ENCODE data around the gene RBSN.

GRCh38 chr3:15033103-15033502, 65.8 kb downstream of the RBSN start:
- TF ChIP-seq, protein P1, sequence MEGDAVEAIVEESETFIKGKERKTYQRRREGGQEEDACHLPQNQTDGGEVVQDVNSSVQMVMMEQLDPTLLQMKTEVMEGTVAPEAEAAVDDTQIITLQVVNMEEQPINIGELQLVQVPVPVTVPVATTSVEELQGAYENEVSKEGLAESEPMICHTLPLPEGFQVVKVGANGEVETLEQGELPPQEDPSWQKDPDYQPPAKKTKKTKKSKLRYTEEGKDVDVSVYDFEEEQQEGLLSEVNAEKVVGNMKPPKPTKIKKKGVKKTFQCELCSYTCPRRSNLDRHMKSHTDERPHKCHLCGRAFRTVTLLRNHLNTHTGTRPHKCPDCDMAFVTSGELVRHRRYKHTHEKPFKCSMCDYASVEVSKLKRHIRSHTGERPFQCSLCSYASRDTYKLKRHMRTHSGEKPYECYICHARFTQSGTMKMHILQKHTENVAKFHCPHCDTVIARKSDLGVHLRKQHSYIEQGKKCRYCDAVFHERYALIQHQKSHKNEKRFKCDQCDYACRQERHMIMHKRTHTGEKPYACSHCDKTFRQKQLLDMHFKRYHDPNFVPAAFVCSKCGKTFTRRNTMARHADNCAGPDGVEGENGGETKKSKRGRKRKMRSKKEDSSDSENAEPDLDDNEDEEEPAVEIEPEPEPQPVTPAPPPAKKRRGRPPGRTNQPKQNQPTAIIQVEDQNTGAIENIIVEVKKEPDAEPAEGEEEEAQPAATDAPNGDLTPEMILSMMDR (IDR thresholded peaks at IDR 0.05), result no peak
- TF ChIP-seq POLR2A (IDR thresholded peaks at IDR 0.05), result no peak
